Mesendoderm (in vitro differentiated cells): ENCODE measurements around the gene ORAI3.

ENCODE experiments used
- DNase-seq: peaks from one replicate; pipeline ENCODE4 v3.0.0; 2013
- H2AK5ac ChIP-seq: 2 replicates; pipeline ENCODE4 v1.6.1; 2013; ENCODE audit warnings: low read length, inconsistent platforms
- H2BK120ac ChIP-seq: 2 replicates; pipeline ENCODE4 v1.6.1; 2013; ENCODE audit warnings: low read depth, mild to moderate bottlenecking, low read length, moderate library complexity, mixed read lengths
- H2BK15ac ChIP-seq: replicated peaks from 2 replicates; pipeline ENCODE4 v1.6.1; 2013; ENCODE audit warnings: low read depth, mild to moderate bottlenecking, moderate library complexity
- H2BK5ac ChIP-seq: 2 replicates; pipeline ENCODE4 v1.6.1; 2013; ENCODE audit warnings: low read length, inconsistent platforms
- H3K18ac ChIP-seq: 2 replicates; pipeline ENCODE4 v1.6.1; 2013; ENCODE audit warnings: mild to moderate bottlenecking, low read length, mixed read lengths
- H3K23ac ChIP-seq: one replicate; pipeline ENCODE4 v1.6.1; 2013; ENCODE audit warnings: low read length
- H3K27ac ChIP-seq: 2 replicates; pipeline ENCODE4 v1.5.1; 2013; ENCODE audit warnings: low read depth, mild to moderate bottlenecking, inconsistent platforms, low read length, moderate library complexity
- H3K27me3 ChIP-seq: 2 replicates; pipeline ENCODE4 v1.6.1; 2013; ENCODE audit warnings: low read length, control low read depth, mild to moderate bottlenecking, inconsistent platforms; ENCODE audit not compliant: insufficient read depth, poor library complexity
- H3K36me3 ChIP-seq: 2 replicates; pipeline ENCODE4 v1.6.1; 2013; ENCODE audit warnings: low read length, inconsistent platforms; ENCODE audit not compliant: control insufficient read depth, insufficient read depth
- H3K4ac ChIP-seq: one replicate; pipeline ENCODE4 v1.6.1; 2013; ENCODE audit warnings: low read depth, mild to moderate bottlenecking, low read length, moderate library complexity
- H3K4me1 ChIP-seq: 2 replicates; pipeline ENCODE4 v1.6.1; 2013; ENCODE audit warnings: low read depth, low read length, inconsistent platforms; ENCODE audit not compliant: control insufficient read depth
- H3K4me2 ChIP-seq: 2 replicates; pipeline ENCODE4 v1.6.1; 2013; ENCODE audit warnings: low read length
- H3K4me3 ChIP-seq: 2 replicates; pipeline ENCODE4 v1.5.1; 2013; ENCODE audit warnings: mild to moderate bottlenecking, low read length
- H3K56ac ChIP-seq: one replicate; pipeline ENCODE4 v1.6.1; 2013; ENCODE audit warnings: low read length
- H3K79me1 ChIP-seq: 2 replicates; pipeline ENCODE4 v1.6.1; 2013; ENCODE audit warnings: low read length, inconsistent platforms
- H3K79me2 ChIP-seq: 2 replicates; pipeline ENCODE4 v1.6.1; 2013; ENCODE audit warnings: mild to moderate bottlenecking, low read length; ENCODE audit not compliant: control insufficient read depth, insufficient read depth
- H3K9ac ChIP-seq: 2 replicates; pipeline ENCODE4 v1.6.1; 2013; ENCODE audit warnings: low read length, inconsistent platforms
- H4K5ac ChIP-seq: one replicate; pipeline ENCODE4 v1.6.1; 2013; ENCODE audit warnings: low read length
- H4K8ac ChIP-seq: one replicate; pipeline ENCODE4 v1.6.1; 2013; ENCODE audit warnings: low read depth, mild to moderate bottlenecking, control low read depth, low read length, moderate library complexity
- WGBS: extraction: QIAGEN DNeasy Blood & Tissue Kit; methylation state at CpG from one replicate; pipeline ENCODE4 v1.1.7; 2013; ENCODE audit warnings: low lambda C conversion rate, missing lambda C conversion rate; ENCODE audit not compliant: insufficient coverage; ENCODE audit errors: extremely low coverage; 5-methylcytosine and 5-hydroxymethylcytosine counted together

The ORAI3 gene

DNA sequence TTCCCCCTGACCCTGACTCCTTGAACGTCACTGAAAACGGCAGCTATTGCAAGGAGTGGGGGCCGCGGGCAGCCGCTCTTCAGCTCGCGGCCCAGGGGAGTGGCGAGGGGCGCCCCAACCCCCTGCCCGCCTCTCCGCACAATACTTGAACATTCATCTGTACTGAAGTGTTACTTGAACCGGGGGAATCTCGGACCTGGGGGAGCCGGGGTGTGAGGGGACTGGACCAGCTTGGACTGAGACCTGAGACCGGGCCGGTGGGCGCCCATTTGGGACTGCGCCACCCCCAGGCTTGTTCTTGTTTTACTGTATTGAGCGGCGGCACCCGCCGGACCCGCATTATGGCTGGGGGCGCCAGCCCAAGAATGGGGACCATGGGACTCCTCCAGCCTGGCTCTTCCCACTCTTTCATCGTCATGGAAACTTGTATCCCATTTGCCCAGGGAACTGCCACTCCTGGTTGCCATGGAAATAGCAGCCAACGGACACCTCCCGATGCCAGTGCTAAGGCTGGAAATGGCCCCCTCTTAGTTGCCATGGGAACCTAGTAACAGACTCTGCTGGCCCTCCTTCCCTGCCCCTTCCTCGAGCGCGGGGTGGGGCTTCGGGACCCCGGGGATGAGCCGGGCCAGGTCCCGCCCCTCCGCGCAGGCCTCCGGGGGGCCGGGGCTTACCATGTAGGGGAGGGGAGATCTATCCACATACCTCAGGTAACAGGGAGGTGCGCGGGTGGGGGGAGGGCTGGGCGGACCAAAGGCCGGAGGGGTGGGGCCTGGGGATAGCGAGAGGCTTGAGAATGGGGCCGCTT, 805 bp upstream of the ORAI3 start:
- Histone ChIP-seq H2AK5ac (no peak overlapping the region), H3K36me3 (peaks cover 6% of the 10 kb centered on the region), H3K4me3 (peak overlapping the region; percentile 17), H2BK15ac (no peak overlapping the region), H3K79me1 (peaks cover 5% of the 10 kb centered on the region), H3K27ac (peak overlapping the region; percentile 96), H3K9ac (peak overlapping the region; percentile 89), H3K18ac (peak overlapping the region; percentile 94), H3K27me3 (no peaks in the 10 kb centered on the region), H3K56ac (peak overlapping the region; percentile 98), H2BK120ac (no peak overlapping the region), H3K4me1 (peaks cover 7% of the 10 kb centered on the region), H2BK5ac (no peak overlapping the region), H4K5ac (no peak overlapping the region), H3K4ac (no peak overlapping the region), H3K4me2 (peak overlapping the region; percentile 68), H3K23ac (no peak overlapping the region), H4K8ac (no peak overlapping the region), H3K79me2 (no peaks in the 10 kb centered on the region)
- WGBS = no CpG with 5 or more reads among the region's 44 CpGs
- peak; percentile 100 for DNase-seq

DNA sequence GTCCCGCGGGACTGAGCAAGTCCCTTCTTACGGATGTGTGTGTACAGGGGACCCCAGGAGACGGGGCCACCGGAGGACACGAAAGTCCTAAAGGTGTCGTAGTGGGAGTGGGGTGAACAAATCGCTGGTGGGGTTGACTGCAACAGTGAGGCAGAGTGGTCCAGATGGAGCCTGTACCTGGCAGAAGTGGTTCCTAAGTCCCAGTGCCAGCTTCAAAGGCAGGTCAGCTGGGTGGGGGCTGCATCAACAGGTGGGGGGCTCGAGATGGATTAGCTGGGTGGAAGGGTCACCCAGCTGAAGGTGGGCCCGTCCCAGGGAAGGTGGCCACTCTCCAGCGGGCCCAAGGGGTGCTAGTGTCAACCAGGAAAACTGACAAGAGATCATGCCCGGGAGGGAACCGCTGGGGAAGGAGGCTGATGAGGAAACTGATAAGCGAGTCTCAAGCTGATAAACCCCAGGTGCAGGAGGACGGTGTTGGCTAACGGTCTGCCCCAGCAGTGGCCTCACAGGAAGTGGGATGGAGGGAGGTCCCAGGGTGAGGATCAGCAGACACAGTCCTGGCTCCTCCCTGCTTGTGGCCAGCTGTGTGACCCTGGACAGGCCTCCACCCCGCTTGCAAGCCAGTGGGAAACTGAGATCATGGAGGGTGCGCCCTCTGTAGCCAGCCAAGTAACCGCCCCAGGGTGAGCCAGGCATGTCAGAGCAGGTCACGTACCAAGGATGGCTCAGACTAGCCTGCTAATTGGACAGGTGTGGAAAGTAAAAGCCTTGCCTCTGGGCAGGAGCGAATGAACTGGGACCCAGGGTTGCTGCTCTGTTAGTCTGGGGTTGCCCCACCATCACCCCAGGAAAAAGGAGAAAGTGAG, 1.0 kb downstream of the ORAI3 start:
- peaks cover 2% of the 10 kb centered on the region for H3K36me3 ChIP-seq
- peaks cover 3% of the 10 kb centered on the region for H3K79me1 ChIP-seq
- no peaks in the 10 kb centered on the region for H3K27me3 ChIP-seq
- no peak overlapping the region for H2BK15ac ChIP-seq
- H3K4me2 ChIP-seq = peak overlapping the region; percentile 52
- no peak overlapping the region for H3K23ac ChIP-seq
- no peak overlapping the region for H4K8ac ChIP-seq
- peak overlapping the region; percentile 51 for H3K4me3 ChIP-seq
- peak overlapping the region; percentile 89 for H3K9ac ChIP-seq
- peak; percentile 94 for DNase-seq
- H3K56ac ChIP-seq = peak overlapping the region; percentile 98
- peak overlapping the region; percentile 96 for H3K27ac ChIP-seq
- peaks cover 9% of the 10 kb centered on the region for H3K4me1 ChIP-seq
- no peaks in the 10 kb centered on the region for H3K79me2 ChIP-seq
- H2BK120ac ChIP-seq = no peak overlapping the region
- no CpG with 5 or more reads among the region's 21 CpGs for WGBS
- H2BK5ac ChIP-seq = peak overlapping the region; percentile 74
- H4K5ac ChIP-seq = no peak overlapping the region
- no peak overlapping the region for H3K4ac ChIP-seq
- peak overlapping the region; percentile 5 for H2AK5ac ChIP-seq
- peak overlapping the region; percentile 94 for H3K18ac ChIP-seq

DNA sequence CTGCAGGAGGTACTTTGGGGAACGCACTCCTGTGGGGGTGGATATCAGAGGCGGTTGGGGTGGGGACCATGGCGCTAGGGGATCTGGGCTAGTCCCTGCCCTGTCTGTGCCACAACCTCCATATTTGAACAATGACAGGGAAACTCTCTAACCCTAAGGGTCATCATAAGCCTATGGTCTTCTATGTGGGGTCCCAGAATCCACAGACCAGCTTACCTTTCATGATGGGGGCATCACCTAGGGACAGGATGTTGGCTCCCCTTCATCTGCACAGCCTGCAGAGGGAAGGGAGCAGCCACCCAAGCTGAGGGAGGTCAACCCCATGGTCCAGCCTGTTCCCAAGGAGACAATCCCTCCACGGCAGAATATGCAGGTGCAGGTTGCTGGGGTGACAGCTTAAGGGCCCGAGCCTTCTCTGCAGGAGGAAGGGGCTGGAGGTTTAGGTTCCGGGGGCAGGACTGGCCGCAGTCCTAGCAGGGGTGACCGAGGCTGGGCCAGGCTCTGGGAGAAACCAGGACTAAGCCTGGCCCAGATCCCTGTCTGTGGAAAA, 1.7 kb downstream of the ORAI3 start:
- no peak overlapping the region for H3K27ac ChIP-seq
- H3K23ac ChIP-seq = no peak overlapping the region
- no CpG with 5 or more reads among the region's 8 CpGs for WGBS
- H3K27me3 ChIP-seq = no peaks in the 10 kb centered on the region
- peaks cover 2% of the 10 kb centered on the region for H3K36me3 ChIP-seq
- H3K9ac ChIP-seq = peak overlapping the region; percentile 68
- no peak overlapping the region for H3K4me2 ChIP-seq
- peak overlapping the region; percentile 31 for H2AK5ac ChIP-seq
- no peaks in the 10 kb centered on the region for H3K79me2 ChIP-seq
- no peak overlapping the region for H3K4ac ChIP-seq
- no peak overlapping the region for H3K4me3 ChIP-seq
- no peak overlapping the region for H4K5ac ChIP-seq
- H3K56ac ChIP-seq = peak overlapping the region; percentile 98
- no peak overlapping the region for H2BK15ac ChIP-seq
- no peak overlapping the region for H4K8ac ChIP-seq
- no peak overlapping the region for H3K18ac ChIP-seq
- no peak overlapping the region for H2BK120ac ChIP-seq
- peaks cover 3% of the 10 kb centered on the region for H3K79me1 ChIP-seq
- DNase-seq = no peak
- H3K4me1 ChIP-seq = peaks cover 9% of the 10 kb centered on the region
- no peak overlapping the region for H2BK5ac ChIP-seq

DNA sequence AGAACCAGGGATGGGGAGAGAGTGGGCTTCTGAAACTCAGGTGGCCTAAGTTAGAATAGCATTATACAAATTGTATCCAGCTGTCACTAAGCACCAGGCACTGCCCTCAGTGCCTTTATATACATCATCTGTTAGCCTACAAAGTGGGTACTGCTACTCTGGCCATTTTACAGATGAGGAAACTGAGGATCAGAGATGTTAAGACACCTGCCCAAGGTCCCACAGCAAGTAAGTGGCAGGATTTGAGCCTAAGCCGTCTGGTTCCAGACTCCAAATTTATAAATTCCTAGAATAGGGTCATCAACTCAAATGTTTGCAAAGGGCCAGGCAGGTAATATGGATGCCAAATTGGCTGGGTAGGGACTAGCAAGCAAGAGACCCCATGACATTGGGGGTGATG, 2.3 kb downstream of the ORAI3 start:
- no peak overlapping the region for H4K8ac ChIP-seq
- no peak overlapping the region for H2BK120ac ChIP-seq
- WGBS = no CpG with 5 or more reads among the region's 1 CpG
- no peak overlapping the region for H4K5ac ChIP-seq
- no peak overlapping the region for H3K4ac ChIP-seq
- no peaks in the 10 kb centered on the region for H3K79me2 ChIP-seq
- peaks cover 9% of the 10 kb centered on the region for H3K4me1 ChIP-seq
- H2BK15ac ChIP-seq = no peak overlapping the region
- no peak overlapping the region for H3K18ac ChIP-seq
- H3K9ac ChIP-seq = no peak overlapping the region
- peaks cover 2% of the 10 kb centered on the region for H3K36me3 ChIP-seq
- H3K79me1 ChIP-seq = peaks cover 3% of the 10 kb centered on the region
- no peak for DNase-seq
- H3K23ac ChIP-seq = no peak overlapping the region
- no peak overlapping the region for H3K56ac ChIP-seq
- H3K27ac ChIP-seq = no peak overlapping the region
- H3K4me3 ChIP-seq = no peak overlapping the region
- no peak overlapping the region for H2BK5ac ChIP-seq
- no peak overlapping the region for H2AK5ac ChIP-seq
- H3K4me2 ChIP-seq = no peak overlapping the region
- no peaks in the 10 kb centered on the region for H3K27me3 ChIP-seq

DNA sequence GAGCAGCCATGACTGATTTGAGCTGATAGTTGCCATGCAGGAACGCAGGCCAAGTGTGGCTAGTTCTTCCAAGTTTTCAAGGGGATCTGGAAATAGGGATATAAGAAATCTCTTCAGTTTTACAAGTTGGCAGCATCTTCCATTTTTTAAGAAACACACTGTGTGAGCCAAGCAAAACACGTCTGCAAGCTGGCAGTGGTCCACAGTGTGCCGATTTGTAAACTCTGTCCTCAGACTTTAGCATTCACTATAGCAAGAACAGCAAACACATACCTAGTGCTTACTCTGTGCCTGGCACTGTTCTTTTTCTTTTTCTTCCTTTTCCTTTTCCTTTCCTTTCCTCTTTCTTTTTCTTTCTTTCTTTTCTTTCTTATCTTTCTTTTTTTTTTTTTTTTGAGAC, 2.9 kb downstream of the ORAI3 start:
- Histone ChIP-seq H3K79me1 (peaks cover 3% of the 10 kb centered on the region), H3K4me2 (no peak overlapping the region), H3K56ac (no peak overlapping the region), H3K18ac (no peak overlapping the region), H2BK15ac (no peak overlapping the region), H3K27me3 (no peaks in the 10 kb centered on the region), H4K5ac (no peak overlapping the region), H3K4ac (no peak overlapping the region), H3K4me1 (peaks cover 9% of the 10 kb centered on the region), H2AK5ac (no peak overlapping the region), H3K9ac (no peak overlapping the region), H2BK120ac (no peak overlapping the region), H4K8ac (no peak overlapping the region), H3K79me2 (no peaks in the 10 kb centered on the region), H3K4me3 (no peak overlapping the region), H3K27ac (no peak overlapping the region), H2BK5ac (no peak overlapping the region), H3K36me3 (peaks cover 2% of the 10 kb centered on the region), H3K23ac (no peak overlapping the region)
- WGBS = no CpG with 5 or more reads among the region's 3 CpGs
- DNase-seq = no peak
